ENCODE measurements around the gene ISLR2.

DNA sequence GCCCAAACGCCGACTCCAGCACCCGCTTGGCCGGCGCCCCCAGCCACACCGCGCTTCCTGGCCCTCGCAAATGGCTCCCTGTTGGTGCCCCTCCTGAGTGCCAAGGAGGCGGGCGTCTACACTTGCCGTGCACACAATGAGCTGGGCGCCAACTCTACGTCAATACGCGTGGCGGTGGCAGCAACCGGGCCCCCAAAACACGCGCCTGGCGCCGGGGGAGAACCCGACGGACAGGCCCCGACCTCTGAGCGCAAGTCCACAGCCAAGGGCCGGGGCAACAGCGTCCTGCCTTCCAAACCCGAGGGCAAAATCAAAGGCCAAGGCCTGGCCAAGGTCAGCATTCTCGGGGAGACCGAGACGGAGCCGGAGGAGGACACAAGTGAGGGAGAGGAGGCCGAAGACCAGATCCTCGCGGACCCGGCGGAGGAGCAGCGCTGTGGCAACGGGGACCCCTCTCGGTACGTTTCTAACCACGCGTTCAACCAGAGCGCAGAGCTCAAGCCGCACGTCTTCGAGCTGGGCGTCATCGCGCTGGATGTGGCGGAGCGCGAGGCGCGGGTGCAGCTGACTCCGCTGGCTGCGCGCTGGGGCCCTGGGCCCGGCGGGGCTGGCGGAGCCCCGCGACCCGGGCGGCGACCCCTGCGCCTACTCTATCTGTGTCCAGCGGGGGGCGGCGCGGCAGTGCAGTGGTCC is 3.5 kb downstream of the ISLR2 start:
- TF ChIP-seq, protein P1, sequence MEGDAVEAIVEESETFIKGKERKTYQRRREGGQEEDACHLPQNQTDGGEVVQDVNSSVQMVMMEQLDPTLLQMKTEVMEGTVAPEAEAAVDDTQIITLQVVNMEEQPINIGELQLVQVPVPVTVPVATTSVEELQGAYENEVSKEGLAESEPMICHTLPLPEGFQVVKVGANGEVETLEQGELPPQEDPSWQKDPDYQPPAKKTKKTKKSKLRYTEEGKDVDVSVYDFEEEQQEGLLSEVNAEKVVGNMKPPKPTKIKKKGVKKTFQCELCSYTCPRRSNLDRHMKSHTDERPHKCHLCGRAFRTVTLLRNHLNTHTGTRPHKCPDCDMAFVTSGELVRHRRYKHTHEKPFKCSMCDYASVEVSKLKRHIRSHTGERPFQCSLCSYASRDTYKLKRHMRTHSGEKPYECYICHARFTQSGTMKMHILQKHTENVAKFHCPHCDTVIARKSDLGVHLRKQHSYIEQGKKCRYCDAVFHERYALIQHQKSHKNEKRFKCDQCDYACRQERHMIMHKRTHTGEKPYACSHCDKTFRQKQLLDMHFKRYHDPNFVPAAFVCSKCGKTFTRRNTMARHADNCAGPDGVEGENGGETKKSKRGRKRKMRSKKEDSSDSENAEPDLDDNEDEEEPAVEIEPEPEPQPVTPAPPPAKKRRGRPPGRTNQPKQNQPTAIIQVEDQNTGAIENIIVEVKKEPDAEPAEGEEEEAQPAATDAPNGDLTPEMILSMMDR (IDR thresholded peaks at IDR 0.05; ENCODE audit: low read length): no peak
- TF ChIP-seq EZH2phosphoT487 (IDR thresholded peaks at IDR 0.05; ENCODE audit: low read length): no peak

Measured in MM.1S (cell line).